Kidney (tissue), 14 donors: ENCODE data around the gene BTBD9. TPM values are rescaled to one million over a fixed set of nuclear protein-coding genes. Genes with fewer than 3 reads are reported as not detected.

Experiments used
- DNase-seq, 5 donors: peaks; one replicate each; pipeline ENCODE4 v3.0.0-alpha.2; 2013 to 2020
- FAIRE-seq: peaks from 2 replicates; lab custom pipeline; 2012; peaks lifted over from hg19 to GRCh38; lab: Jason Lieb, UNC
- H3K27ac ChIP-seq, 2 donors: one replicate each; pipeline ENCODE4 v1.7.0; 2013; ENCODE audit warnings: low read depth in 2 of 2, low read length in 2 of 2, inconsistent platforms in 1 of 2
- H3K27me3 ChIP-seq: one replicate; pipeline ENCODE4 v1.7.1; 2013; ENCODE audit warnings: low read length, inconsistent platforms; ENCODE audit not compliant: control insufficient read depth, insufficient read depth
- H3K36me3 ChIP-seq, 3 donors: one replicate each; pipeline versions ENCODE4 v1.7.0 to v1.7.1; 2013; ENCODE audit warnings: low read length in 3 of 3, control low read depth in 1 of 3, inconsistent platforms in 1 of 3; ENCODE audit not compliant: insufficient read depth in 3 of 3, control insufficient read depth in 2 of 3
- H3K4me1 ChIP-seq, 3 donors: one replicate each; pipeline versions ENCODE4 v1.7.0 to v1.7.1; 2013; ENCODE audit warnings: low read length in 3 of 3, inconsistent platforms in 1 of 3, low read depth in 1 of 3; ENCODE audit not compliant: control insufficient read depth in 2 of 3, insufficient read depth in 2 of 3
- H3K4me3 ChIP-seq, 3 donors: one replicate each; pipeline versions ENCODE4 v1.7.0 to v1.8.1; 2013; ENCODE audit warnings: low read length in 3 of 3, control low read depth in 1 of 3, inconsistent platforms in 1 of 3
- H3K9ac ChIP-seq, 3 donors: one replicate each; pipeline versions ENCODE4 v1.7.0 to v1.7.1; 2013; ENCODE audit warnings: low read length in 3 of 3, control low read depth in 1 of 3, inconsistent platforms in 1 of 3
- H3K9me3 ChIP-seq, 3 donors: one replicate each; pipeline versions ENCODE4 v1.7.0 to v1.7.1; 2013; ENCODE audit warnings: low read length in 3 of 3, control low read depth in 1 of 3, inconsistent platforms in 1 of 3; ENCODE audit not compliant: control insufficient read depth in 2 of 3, insufficient read depth in 1 of 3
- intact Hi-C: fragments of 100-400 bp; cut with DNase I; formaldehyde crosslinking; loops from one replicate; pipeline ENCODE4 v1.11.1; 2022
- polyA plus RNA-seq: library from polyadenylated mRNA; stranded (reverse); fragments of 350-450 nt; fragmentation: Illumina TruSeq; extraction: RNeasy Lipid Tissue Mini Kit (QIAGEN cat#74804); gene quantifications from one replicate; pipeline ENCODE4 v1.2.3, GENCODE V29; 2014; ENCODE audit warnings: low read depth, low replicate concordance; ENCODE audit not compliant: insufficient read depth
- total RNA-seq: library from RNA; stranded (reverse); fragmentation: NEBNext Ultra II Directional; extraction: Animal tissue kit (Norgen Biotek cat#: 25700); gene quantifications from one replicate; pipeline ENCODE4 v1.2.1, GENCODE V29; 2021
- TF ChIP-seq, protein P1 (sequence below): IDR thresholded peaks from 3 replicates; pipeline ENCODE4 v1.5.1; 2012; ENCODE audit warnings: mild to moderate bottlenecking, moderate library complexity, borderline replicate concordance; ENCODE audit not compliant: insufficient read depth; ENCODE audit errors: extremely low read depth
- donor health status: control.
- donor health status: control.
- donor health status: control.
- donor health status: control.
- donor health status: control.
- donor health status: DM: yes; HTN: yes; CAD: no.
- donor health status: Normal renal cell carcinoma (clear cell type).

BTBD9 gene
- total and polyA plus RNA-seq, 2 donors from 2014 or later, result 4.2 to 29.9 TPM

DNA sequence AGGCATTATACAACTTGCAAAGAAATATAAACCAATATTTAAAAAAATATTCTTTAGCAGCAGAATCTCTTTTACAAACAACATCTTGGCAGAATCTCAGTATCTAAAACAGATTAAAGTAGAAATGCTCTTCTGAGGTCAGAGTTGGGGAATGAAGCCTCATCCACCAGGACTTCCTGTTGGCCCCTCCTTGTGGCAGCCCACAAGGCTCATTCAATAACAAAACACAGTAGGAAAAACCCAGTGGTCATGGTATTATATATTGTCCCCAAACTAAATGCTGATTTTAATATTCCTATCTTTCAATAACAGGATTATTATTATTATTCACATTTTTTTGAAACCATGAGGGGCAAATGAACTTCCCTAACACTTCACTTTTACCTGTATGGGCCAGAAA lies 368.6 kb downstream of the BTBD9 start:
- Histone ChIP-seq H3K4me3 (no peak overlapping the region), H3K27me3 (no peaks in the 10 kb centered on the region), H3K36me3 (no peaks in the 10 kb centered on the region), H3K9me3 (no peaks in the 10 kb centered on the region), H3K9ac (no peak overlapping the region), H3K4me1 (peaks cover 4 to 8% (median 5%) of the 10 kb centered on the region in 3 donors), H3K27ac (no peak overlapping the region)
- no peak for FAIRE-seq
- TF ChIP-seq, protein P1, sequence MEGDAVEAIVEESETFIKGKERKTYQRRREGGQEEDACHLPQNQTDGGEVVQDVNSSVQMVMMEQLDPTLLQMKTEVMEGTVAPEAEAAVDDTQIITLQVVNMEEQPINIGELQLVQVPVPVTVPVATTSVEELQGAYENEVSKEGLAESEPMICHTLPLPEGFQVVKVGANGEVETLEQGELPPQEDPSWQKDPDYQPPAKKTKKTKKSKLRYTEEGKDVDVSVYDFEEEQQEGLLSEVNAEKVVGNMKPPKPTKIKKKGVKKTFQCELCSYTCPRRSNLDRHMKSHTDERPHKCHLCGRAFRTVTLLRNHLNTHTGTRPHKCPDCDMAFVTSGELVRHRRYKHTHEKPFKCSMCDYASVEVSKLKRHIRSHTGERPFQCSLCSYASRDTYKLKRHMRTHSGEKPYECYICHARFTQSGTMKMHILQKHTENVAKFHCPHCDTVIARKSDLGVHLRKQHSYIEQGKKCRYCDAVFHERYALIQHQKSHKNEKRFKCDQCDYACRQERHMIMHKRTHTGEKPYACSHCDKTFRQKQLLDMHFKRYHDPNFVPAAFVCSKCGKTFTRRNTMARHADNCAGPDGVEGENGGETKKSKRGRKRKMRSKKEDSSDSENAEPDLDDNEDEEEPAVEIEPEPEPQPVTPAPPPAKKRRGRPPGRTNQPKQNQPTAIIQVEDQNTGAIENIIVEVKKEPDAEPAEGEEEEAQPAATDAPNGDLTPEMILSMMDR, result no peak
- no peak for DNase-seq
- intact Hi-C loops, result no loop called here

DNA sequence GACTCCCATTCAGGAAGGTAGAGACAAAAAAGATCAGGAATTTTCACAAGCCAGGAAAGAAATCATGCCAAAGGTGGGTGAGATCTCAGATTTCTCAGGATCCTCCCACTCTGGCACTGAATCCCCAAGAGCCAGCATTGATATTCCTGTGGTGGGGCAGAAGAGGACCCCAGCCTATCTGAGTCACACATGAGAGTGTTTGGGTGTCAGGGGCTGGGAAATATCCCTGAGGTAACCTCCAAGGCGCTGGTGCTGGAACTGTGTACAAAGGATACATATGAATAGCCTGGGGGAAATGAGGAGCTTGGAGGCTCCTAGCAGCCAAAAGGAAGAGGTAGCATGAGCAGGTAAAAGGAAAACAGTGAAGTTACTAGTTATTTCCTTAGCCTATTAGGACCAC lies 369.4 kb downstream of the BTBD9 start:
- no peak for FAIRE-seq
- Histone ChIP-seq H3K27me3 (no peaks in the 10 kb centered on the region), H3K9me3 (no peaks in the 10 kb centered on the region), H3K4me1 (peaks cover 4 to 8% (median 5%) of the 10 kb centered on the region in 3 donors), H3K27ac (no peak overlapping the region), H3K9ac (no peak overlapping the region), H3K4me3 (no peak overlapping the region), H3K36me3 (no peaks in the 10 kb centered on the region)
- TF ChIP-seq, protein P1, result no peak
- intact Hi-C loops, result no loop called here
- DNase-seq, result no peak

DNA sequence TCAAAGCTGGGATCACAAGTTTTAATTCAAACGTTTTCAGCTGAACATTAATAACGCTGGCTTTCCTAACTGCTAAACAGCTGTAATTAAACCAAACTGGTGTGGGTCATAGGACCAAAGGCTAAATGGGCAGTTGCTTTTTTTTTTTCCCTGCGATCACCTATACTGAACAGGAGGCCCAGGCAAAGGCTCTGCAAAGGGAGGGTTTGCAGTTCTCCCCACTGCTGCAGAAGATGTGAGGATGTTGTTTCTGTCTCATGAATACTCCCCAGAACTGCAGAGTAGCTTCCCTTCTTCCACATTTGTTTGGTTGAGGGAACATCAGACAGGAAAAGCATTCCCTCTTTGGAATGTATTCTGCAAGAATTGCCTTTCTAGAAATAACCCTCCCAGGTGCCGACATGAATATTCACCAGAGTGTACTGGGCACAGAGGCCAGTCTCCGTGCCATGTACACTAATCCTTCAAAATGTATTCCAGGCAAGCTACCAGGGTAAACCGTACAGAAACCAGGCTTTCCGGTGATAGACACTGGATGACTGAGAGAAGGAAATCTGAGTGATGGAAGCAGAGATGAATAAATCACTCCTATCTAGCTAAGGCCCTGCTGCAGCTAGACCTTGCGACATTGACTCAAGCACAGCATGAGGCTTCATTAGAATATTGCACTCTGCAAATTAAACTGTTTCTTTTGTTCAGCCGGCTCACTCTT lies 370.1 kb downstream of the BTBD9 start:
- H3K27ac ChIP-seq, result no peak overlapping the region
- H3K36me3 ChIP-seq, result no peaks in the 10 kb centered on the region
- H3K4me1 ChIP-seq, result peaks cover 4 to 8% (median 5%) of the 10 kb centered on the region in 3 donors
- intact Hi-C loops, result no loop called here
- H3K9ac ChIP-seq, result no peak overlapping the region
- no peaks in the 10 kb centered on the region for H3K27me3 ChIP-seq
- TF ChIP-seq, protein P1, result no peak
- no peaks in the 10 kb centered on the region for H3K9me3 ChIP-seq
- DNase-seq (peak in 1 of 5 donors; percentile 30), FAIRE-seq (no peak)
- no peak overlapping the region for H3K4me3 ChIP-seq
